UCSD-AML1 (cell line): Measurements from ENCODE around the gene TMEM222.
"Not testable (repeated sequence)": the region's sequence is repeated elsewhere in the genome, so short reads cannot be mapped to it uniquely, and the experiment has no call there.

Experiments used
- DNase-seq: peaks from one replicate; lab custom pipeline; 2025; ENCODE audit not compliant: unreplicated experiment; lab: John Stamatoyannopoulos, UW

TMEM222 gene

DNA sequence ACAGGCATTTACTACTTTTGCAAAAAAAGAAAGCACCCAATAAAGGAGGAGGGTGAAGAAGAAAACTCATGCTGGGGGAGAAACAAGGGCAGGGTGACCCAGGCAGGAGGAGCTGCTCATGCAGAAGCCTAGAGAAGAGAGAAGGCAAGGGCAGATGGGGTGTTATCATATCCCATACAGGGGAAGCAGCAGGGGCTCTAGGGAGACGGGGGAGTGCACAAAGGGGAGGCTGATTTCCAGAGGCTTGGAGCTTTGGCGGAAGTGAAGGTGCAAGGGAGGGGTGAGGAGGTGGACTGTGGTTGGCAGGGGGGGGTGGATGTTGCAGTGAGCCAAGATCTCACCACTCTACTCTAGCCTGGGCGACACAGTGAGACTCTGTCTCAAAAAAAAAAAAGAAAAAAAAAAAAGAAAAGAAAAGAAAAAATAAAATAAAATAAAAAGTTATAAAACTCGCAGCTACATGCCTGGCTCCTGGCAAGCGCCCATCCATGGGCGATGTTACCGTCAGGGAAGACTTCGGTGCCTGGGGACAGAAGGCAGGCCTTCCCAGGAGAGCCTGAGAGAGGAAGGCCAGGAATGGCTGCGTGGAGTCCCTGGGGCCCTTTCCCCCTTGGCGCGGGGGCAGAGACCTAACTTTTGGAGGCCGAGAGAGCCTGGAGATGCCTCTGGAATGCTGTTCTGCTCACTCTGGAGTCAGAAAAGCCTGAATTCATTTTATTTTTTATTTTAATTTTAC lies 56.0 kb downstream of the TMEM222 start:
- DNase-seq: peak; percentile 27

DNA sequence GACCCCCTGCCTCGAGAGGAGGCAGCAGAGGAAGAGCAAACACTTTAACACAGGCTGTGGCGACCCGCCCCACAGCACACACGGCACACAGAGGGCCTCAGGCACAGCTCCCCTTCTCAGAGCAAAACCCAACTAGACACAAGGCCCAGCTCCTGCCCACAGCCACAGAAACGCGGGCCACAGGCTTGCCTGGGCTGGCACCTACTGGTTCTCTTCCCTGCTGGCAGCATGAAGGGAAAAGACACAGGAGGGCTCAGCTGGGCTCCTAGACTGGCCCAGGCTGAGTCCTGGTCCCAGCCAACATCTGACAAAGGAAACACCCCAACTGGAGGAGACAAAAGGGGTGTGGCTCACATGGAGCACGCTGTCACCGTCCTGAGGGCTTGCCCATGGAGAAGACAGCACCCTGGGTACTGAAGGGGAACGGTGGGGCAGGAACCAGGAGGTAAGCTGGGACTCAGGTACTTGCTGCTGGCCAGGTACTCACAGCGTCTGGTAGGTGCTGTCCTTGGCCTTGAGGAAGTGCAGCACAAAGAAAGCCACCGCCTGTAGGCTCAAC lies 57.7 kb downstream of the TMEM222 start:
- no peak for DNase-seq

DNA sequence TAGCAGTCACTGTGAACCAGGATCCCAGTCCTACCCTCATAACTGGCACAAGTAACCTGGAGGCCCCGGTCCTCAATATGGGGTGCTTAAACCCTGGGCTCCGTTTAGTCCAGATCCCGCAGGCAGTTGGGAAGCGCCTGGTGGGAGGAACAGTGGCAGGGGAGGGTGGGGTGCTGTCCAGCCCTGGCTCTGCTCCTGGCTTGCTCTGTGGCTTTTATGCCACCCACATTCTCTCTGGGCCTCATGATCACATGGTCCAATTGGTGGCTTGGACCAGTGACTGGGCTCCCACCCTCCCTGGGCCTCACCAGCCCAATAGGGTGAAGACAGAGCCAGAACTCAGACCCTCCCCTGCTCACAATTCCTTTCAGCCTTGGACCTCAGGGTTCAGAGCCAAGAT lies 58.3 kb downstream of the TMEM222 start:
- DNase-seq: no peak

DNA sequence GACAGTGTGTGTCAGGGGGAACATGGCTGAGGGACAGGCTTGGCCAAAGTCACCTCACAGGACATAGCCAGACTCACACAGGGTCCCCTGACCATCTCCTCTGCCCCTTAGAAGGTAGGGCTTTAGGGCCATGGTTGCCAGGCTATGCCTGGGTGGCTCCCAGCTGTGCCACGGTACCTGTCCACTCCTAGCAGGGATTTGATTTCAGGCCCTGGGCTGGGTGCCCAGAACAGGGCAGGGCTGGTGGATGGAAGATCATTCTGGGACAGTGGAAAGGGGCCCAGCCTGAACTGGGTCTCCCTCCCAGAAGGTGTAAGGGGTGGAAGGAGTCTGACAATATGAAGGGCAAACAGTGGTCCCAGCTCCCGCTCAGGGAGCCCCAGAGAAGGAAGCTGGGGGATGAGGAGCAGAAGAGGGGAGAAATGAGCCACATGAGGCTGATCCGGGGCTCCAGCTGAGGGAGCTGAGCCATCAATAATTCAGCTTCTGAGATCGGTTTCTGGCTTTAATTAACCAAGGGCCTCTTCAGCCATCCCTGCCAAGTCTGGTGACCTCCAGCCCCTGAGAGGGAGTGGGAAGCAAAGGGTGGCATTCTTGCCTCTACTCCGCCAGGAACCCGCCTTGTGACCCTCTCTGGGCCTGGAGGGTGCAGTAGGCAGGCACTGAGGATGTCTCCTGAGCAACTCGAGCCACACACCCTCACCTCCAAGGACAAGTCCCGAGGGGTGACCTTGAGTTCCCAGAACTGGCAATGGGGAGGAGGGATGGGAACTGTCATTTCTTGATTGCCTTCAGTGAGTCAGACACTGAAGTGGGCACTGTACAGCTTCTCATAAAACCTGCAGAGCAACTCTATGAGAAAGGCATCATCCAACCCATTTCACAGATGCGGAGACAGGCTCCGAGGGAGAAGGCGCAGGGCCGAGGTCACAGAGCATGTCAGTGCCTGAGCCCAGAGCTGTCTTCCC lies 59.1 kb downstream of the TMEM222 start:
- no peak for DNase-seq

DNA sequence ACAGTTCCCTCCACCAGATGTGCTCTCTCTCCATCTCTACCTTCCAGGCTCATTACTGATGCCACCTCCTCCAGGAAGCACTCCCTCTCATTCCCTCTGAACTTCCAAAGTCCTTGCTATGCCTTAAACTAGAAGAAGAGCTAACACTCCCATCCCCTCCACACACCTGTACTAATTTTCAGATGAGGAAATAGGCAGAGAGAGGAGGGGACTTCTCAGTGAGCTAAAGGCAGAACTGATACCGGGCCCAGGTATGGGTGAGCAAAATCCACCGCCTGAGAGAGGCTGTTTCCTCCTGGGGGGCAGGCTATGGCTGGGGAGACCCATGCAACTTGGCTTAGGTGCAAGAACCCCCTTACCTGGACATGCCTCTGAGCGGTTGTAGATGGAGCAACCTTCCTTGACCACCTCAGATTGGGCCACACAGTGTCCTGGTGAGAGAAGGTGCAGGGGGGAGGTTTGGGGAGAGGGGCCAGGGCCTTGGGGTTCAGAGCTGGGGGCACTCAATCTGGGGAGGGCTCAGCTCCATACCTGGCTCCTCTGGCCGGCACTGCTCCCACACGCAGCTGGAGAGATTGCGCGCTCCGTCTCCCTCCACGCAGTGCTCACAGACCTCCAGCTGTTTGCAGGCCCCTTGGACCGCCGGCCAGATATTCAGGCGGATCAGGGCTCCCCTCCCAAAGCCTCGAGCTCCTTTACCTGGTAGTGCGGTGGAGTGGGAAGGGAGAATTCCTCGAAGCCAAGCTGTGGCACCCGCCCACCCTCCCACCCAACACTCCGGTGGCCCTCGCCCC lies 60.2 kb downstream of the TMEM222 start:
- DNase-seq: no peak

DNA sequence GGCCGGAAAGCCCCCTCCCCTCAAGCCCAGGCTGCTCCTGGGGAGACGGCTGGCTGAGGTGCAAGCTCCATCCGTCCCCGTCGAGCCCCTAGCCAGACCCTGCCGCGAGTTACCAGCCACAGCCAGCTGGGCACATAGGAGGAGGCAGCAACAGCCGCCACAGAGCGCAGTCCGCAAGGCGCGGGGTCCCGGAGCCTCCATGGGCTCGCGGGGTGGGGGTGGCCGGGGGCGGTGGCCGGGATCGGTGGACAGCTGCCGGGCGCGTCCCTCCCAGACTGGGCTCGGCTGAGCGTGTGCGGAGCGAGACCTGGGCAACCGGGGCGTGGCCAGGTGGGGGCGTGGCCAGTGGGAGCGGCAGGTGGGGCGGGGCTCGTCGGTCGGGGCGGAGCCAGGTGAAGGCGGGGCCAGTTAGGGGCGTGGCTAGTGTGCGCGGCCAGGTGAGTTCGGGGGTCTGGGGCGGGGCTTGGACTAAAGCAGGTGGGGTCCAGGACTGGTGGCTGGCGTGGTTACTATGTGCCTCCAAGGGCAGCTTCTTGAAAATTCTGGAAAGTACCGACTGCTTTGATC lies 61.2 kb downstream of the TMEM222 start, which contains the start of gene CD164L2:
Gene CD164L2, minus strand, starts transcription at position 295 of the 567 bp plus-strand sequence. Its CDS starts 94 bp downstream, at position 201.
- no peak for DNase-seq

DNA sequence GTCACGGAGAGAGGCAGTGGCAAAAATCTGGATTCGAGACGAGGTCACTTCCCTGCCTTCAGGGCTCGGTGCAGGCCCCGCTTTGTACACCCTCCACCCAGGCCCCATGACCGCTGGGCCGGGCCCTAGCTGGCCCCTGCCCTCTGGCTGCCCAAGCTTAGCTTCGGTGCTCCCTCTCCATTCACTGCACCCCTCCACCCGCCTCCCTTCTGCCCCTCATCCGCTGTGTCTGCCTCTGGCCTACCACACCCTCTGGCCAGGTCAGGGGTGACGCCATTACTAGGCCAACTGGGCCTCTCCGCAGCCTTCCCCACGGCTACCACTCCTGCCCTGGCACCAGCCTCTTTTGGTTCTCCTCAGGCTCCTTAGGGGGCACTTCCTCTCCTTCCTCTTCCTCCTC lies 61.7 kb downstream of the TMEM222 start:
- DNase-seq: no peak

DNA sequence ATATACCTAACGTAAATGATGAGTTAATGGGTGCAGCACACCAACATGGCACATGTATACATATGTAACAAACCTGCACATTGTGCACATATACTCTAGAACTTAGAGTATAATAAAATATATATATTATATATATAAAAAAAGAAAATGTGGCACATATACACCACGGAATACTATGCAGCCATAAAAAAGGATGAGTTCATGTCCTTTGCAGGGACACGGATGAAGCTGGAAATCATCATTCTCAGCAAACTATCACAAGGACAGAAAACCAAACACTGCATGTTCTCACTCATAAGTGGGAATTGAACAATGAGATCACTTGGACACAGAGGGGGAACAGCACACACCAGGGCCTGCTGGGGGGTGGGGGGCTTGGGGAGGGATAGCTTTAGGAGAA lies 62.8 kb downstream of the TMEM222 start:
- not testable (repeated sequence) for DNase-seq
